Measurements from ENCODE around the gene ZNF354B. TPM values are rescaled to one million over a fixed set of nuclear protein-coding genes. Genes with fewer than 3 reads are reported as not detected.
A peak's percentile ranks its signal among the peaks of the same experiment; 100 is the strongest.
"Not testable (repeated sequence)": the region's sequence is repeated elsewhere in the genome, so short reads cannot be mapped to it uniquely, and the experiment has no call there.

Gene ZNF354B
- total and polyA plus RNA-seq, 2 of the 13 experiments (the other 11 are each of a cell fraction or from before 2014, with no cell fraction given): 7.8 to 10.3 TPM

- TF ChIP-seq ARID5B (CRISPR knock-in tag; IDR thresholded peaks at IDR 0.05): no peak
- TF ChIP-seq STAG1 (CRISPR knock-in tag; IDR thresholded peaks at IDR 0.05): peak; percentile 95
- no peak for TF ChIP-seq MZF1 (CRISPR knock-in tag; IDR thresholded peaks at IDR 0.05; ENCODE audit: borderline replicate concordance)
- TF ChIP-seq ZNF274 (CRISPR knock-in tag; IDR thresholded peaks at IDR 0.05): 0 out of 2 replicates have a peak, but pooled peaks have one; percentile 31
- TF ChIP-seq SMC3 (IDR thresholded peaks at IDR 0.05; ENCODE audit: low read length): peak; percentile 75
- TF ChIP-seq POGK (CRISPR knock-in tag; conservative IDR thresholded peaks at IDR 0.05): 0 out of 2 replicates have a peak, but pooled peaks have one; percentile 29
- peak; percentile 81 for TF ChIP-seq RAD21 (CRISPR knock-in tag; IDR thresholded peaks at IDR 0.05)
- TF ChIP-seq THAP9 (CRISPR knock-in tag; IDR thresholded peaks at IDR 0.05; ENCODE audit: borderline replicate concordance): peak; percentile 33; the same call in 1 of the 2 replicates
- TF ChIP-seq SAFB2 (CRISPR knock-in tag; IDR thresholded peaks at IDR 0.05; ENCODE audit: borderline replicate concordance, low read depth): no peak
Observed at GRCh38 chr5:178839319-178839704, 20.4 kb upstream of the ZNF354B start (continued).

GRCh38 chr5:178840399-178840798 lies 19.4 kb upstream of the ZNF354B start:
- H2AFZ ChIP-seq (ENCODE audit: low read length); POLR2A ChIA-PET; BruUV-seq (replicated peaks); H3K4me3 ChIP-seq (replicated peaks in 1 of 3; ENCODE audit: insufficient read depth in 1 of 3, low read depth in 2 of 3, low read length in 3 of 3); H3K9me3 ChIP-seq (ENCODE audit: low read length); FAIRE-seq; ATAC-seq; H3K27me3 ChIP-seq (ENCODE audit: control insufficient read depth in 1 of 2, insufficient read depth in 2 of 2, low read length in 2 of 2); H3K4me2 ChIP-seq (ENCODE audit: low read depth, low read length); H3K36me3 ChIP-seq (replicated peaks in 1 of 2; ENCODE audit: control insufficient read depth in 1 of 2, insufficient read depth in 2 of 2, low read length in 2 of 2); intact Hi-C loops (cut with micrococcal nuclease; ENCODE audit: unreplicated experiment); H3K79me2 ChIP-seq (ENCODE audit: insufficient read depth, low read length); DNase-seq (ENCODE audit: low spot score); H4K20me1 ChIP-seq (ENCODE audit: insufficient read depth, low read length); H3K27ac ChIP-seq (ENCODE audit: extremely low read length, insufficient read depth, low read length); H3K4me1 ChIP-seq (ENCODE audit: insufficient read depth, low read length); H3K9ac ChIP-seq (ENCODE audit: insufficient read depth, low read depth, low read length): not testable (repeated sequence)
- WGBS (ENCODE audit: low lambda C conversion rate): 31% methylated on average over 7 of the region's 11 CpGs
- CTCF ChIA-PET (ENCODE audit: low intra/inter-chr PET ratio, low total read pairs): interaction anchor here (1.7 kb wide), 1 partner anchor 110 kb away, joined by 18 read pairs; the partner anchor contains the start of gene ZNF354A
- in situ Hi-C loops (cut with HindIII; ENCODE audit: extremely low pct_ligation_motif_present, low pct_unique_long_range_greater_than_20kb): loop anchor here (10.0 kb wide), 1 partner anchor 556 kb away; no protein-coding TSS in a partner anchor

Data from HepG2 (cell line).